ENCODE measurements around the gene CTNNA1. TPM values are rescaled to one million over a fixed set of nuclear protein-coding genes. Genes with fewer than 3 reads are reported as not detected.
"Not testable (repeated sequence)": the region's sequence is repeated elsewhere in the genome, so short reads cannot be mapped to it uniquely, and the experiment has no call there.

CTNNA1 gene
- total RNA-seq, 1 experiment from 2014 or later = 394 TPM

- no peak overlapping the region for H3K4me3 ChIP-seq
- H3K9me3 ChIP-seq = no peaks in the 10 kb centered on the region
- DNase-seq = no peak
- H3K27me3 ChIP-seq = no peaks in the 10 kb centered on the region
- no peaks in the 10 kb centered on the region; the same call in 1 of the 2 replicates for H3K36me3 ChIP-seq
Measured at GRCh38 chr5:138748630-138749081, 4.6 kb upstream of the CTNNA1 start.

GRCh38 chr5:138751344-138751743, 1.9 kb upstream of the CTNNA1 start:
- H3K36me3 ChIP-seq = peaks cover 16% of the 10 kb centered on the region
- H3K9me3 ChIP-seq, H3K4me3 ChIP-seq, H3K27me3 ChIP-seq, DNase-seq: not testable (repeated sequence)

- no peaks in the 10 kb centered on the region for H3K27me3 ChIP-seq
- peak; percentile 21 for DNase-seq
- peak overlapping the region; percentile 94 for H3K4me3 ChIP-seq
- H3K36me3 ChIP-seq = peaks cover 26% of the 10 kb centered on the region
- no peaks in the 10 kb centered on the region for H3K9me3 ChIP-seq
Measured at GRCh38 chr5:138752341-138752950, 779 bp upstream of the CTNNA1 start.

- H3K36me3 ChIP-seq = peaks cover 39% of the 10 kb centered on the region
- no peaks in the 10 kb centered on the region for H3K27me3 ChIP-seq
- peak overlapping the region; percentile 94 for H3K4me3 ChIP-seq
- DNase-seq = peak; percentile 92
- no peaks in the 10 kb centered on the region for H3K9me3 ChIP-seq
Measured at GRCh38 chr5:138753794-138754698, 821 bp downstream of the CTNNA1 start.

- no peak for DNase-seq
- no peaks in the 10 kb centered on the region for H3K9me3 ChIP-seq
- H3K27me3 ChIP-seq = no peaks in the 10 kb centered on the region
- peak overlapping the region; percentile 94 for H3K4me3 ChIP-seq
- H3K36me3 ChIP-seq = peaks cover 45% of the 10 kb centered on the region
Measured at GRCh38 chr5:138754699-138755057, 1.5 kb downstream of the CTNNA1 start.

- peaks cover 48% of the 10 kb centered on the region for H3K36me3 ChIP-seq
- H3K4me3 ChIP-seq = peak overlapping the region; percentile 94
- H3K27me3 ChIP-seq = no peaks in the 10 kb centered on the region
- no peaks in the 10 kb centered on the region for H3K9me3 ChIP-seq
- no peak for DNase-seq
Measured at GRCh38 chr5:138755084-138755748, 2.0 kb downstream of the CTNNA1 start.

- H3K4me3 ChIP-seq = no peak overlapping the region
- no peaks in the 10 kb centered on the region for H3K9me3 ChIP-seq
- no peaks in the 10 kb centered on the region for H3K27me3 ChIP-seq
- peaks cover 68% of the 10 kb centered on the region for H3K36me3 ChIP-seq
- no peak for DNase-seq
Measured at GRCh38 chr5:138757061-138757776, 4.0 kb downstream of the CTNNA1 start.

GRCh38 chr5:138760448-138761110, 7.4 kb downstream of the CTNNA1 start:
- peaks cover 73% of the 10 kb centered on the region for H3K36me3 ChIP-seq
- no peaks in the 10 kb centered on the region for H3K9me3 ChIP-seq
- no peak for DNase-seq
- no peaks in the 10 kb centered on the region for H3K27me3 ChIP-seq
- H3K4me3 ChIP-seq = no peak overlapping the region

- DNase-seq, H3K9me3 ChIP-seq, H3K4me3 ChIP-seq, H3K27me3 ChIP-seq: not testable (repeated sequence)
- H3K36me3 ChIP-seq = peaks cover 70% of the 10 kb centered on the region
Measured at GRCh38 chr5:138761115-138761514, 7.9 kb downstream of the CTNNA1 start.

- not testable (repeated sequence) for H3K4me3 ChIP-seq, H3K9me3 ChIP-seq, H3K27me3 ChIP-seq, DNase-seq
- H3K36me3 ChIP-seq = peaks cover 64% of the 10 kb centered on the region
Measured at GRCh38 chr5:138761670-138762069, 8.4 kb downstream of the CTNNA1 start.

- DNase-seq = no peak
- H3K9me3 ChIP-seq = no peaks in the 10 kb centered on the region
- H3K4me3 ChIP-seq = no peak overlapping the region
- peaks cover 61% of the 10 kb centered on the region for H3K36me3 ChIP-seq
- no peaks in the 10 kb centered on the region for H3K27me3 ChIP-seq
Measured at GRCh38 chr5:138762110-138762509, 8.9 kb downstream of the CTNNA1 start.

GRCh38 chr5:138763037-138763778, 10.0 kb downstream of the CTNNA1 start:
- DNase-seq = no peak
- H3K36me3 ChIP-seq = peaks cover 53% of the 10 kb centered on the region
- no peak overlapping the region for H3K4me3 ChIP-seq
- H3K9me3 ChIP-seq = no peaks in the 10 kb centered on the region
- H3K27me3 ChIP-seq = no peaks in the 10 kb centered on the region

- H3K27me3 ChIP-seq = no peaks in the 10 kb centered on the region
- no peak overlapping the region for H3K4me3 ChIP-seq
- H3K9me3 ChIP-seq = no peaks in the 10 kb centered on the region
- no peak for DNase-seq
- peaks cover 37% of the 10 kb centered on the region for H3K36me3 ChIP-seq
Measured at GRCh38 chr5:138770291-138770690, 17.1 kb downstream of the CTNNA1 start.

GRCh38 chr5:138770977-138771376, 17.8 kb downstream of the CTNNA1 start:
- H3K9me3 ChIP-seq = no peaks in the 10 kb centered on the region
- H3K27me3 ChIP-seq = no peaks in the 10 kb centered on the region
- no peak for DNase-seq
- H3K4me3 ChIP-seq = no peak overlapping the region
- H3K36me3 ChIP-seq = peaks cover 36% of the 10 kb centered on the region

- Histone ChIP-seq H3K27me3 (no peaks in the 10 kb centered on the region), H3K9me3 (no peaks in the 10 kb centered on the region), H3K4me3 (no peak overlapping the region), H3K36me3 (peaks cover 36% of the 10 kb centered on the region)
- DNase-seq = no peak
Measured at GRCh38 chr5:138772986-138773594, 19.9 kb downstream of the CTNNA1 start.

Measured in MG63 (cell line).